Activated naive CD4-positive, alpha-beta T cell treated with anti-CD3 and anti-CD28 coated beads for 36 hours (primary cell): ENCODE results near the gene OSBPL9. TPM values are rescaled to one million over a fixed set of nuclear protein-coding genes. Genes with fewer than 3 reads are reported as not detected.

Experiments used
- CTCF ChIA-PET: fragments of 350-600 bp; sonication (Branson Sonifier 250); formaldehyde crosslinking; loops from one replicate; lab custom pipeline; 2021; ENCODE audit warnings: antibody characterized with exemption; lab: Charles Lee
- DNase-seq: peaks from one replicate; pipeline ENCODE4 v3.0.0-alpha.2; 2020
- H3K27ac Mint-ChIP-seq: one replicate; pipeline ENCODE4 v1.8.0; 2021; ENCODE audit warnings: mild to moderate bottlenecking, mixed read lengths
- H3K27me3 Mint-ChIP-seq: one replicate; pipeline ENCODE4 v1.8.0; 2021; ENCODE audit warnings: low read depth, mixed read lengths
- H3K36me3 Mint-ChIP-seq: one replicate; pipeline ENCODE4 v1.8.0; 2021; ENCODE audit warnings: low read depth, mixed read lengths
- H3K4me1 Mint-ChIP-seq: one replicate; pipeline ENCODE4 v1.8.0; 2021; ENCODE audit warnings: low read depth, mixed read lengths
- H3K4me3 Mint-ChIP-seq: one replicate; pipeline ENCODE4 v1.8.0; 2021; ENCODE audit warnings: mild to moderate bottlenecking, moderate library complexity, mixed read lengths
- H3K9me3 Mint-ChIP-seq: one replicate; pipeline ENCODE4 v1.8.0; 2021; ENCODE audit warnings: mixed read lengths
- intact Hi-C: fragments of 100-400 bp; cut with micrococcal nuclease; formaldehyde crosslinking; loops from one replicate; pipeline ENCODE4 v1.15.1; 2023
- total RNA-seq, 2 experiments: library from RNA; stranded (reverse); gene quantifications; one replicate each; pipeline ENCODE4 v1.2.3, GENCODE V29; 2021

Gene OSBPL9
- 10 to 100 TPM; 38.2 to 40.7 TPM for total RNA-seq

DNA sequence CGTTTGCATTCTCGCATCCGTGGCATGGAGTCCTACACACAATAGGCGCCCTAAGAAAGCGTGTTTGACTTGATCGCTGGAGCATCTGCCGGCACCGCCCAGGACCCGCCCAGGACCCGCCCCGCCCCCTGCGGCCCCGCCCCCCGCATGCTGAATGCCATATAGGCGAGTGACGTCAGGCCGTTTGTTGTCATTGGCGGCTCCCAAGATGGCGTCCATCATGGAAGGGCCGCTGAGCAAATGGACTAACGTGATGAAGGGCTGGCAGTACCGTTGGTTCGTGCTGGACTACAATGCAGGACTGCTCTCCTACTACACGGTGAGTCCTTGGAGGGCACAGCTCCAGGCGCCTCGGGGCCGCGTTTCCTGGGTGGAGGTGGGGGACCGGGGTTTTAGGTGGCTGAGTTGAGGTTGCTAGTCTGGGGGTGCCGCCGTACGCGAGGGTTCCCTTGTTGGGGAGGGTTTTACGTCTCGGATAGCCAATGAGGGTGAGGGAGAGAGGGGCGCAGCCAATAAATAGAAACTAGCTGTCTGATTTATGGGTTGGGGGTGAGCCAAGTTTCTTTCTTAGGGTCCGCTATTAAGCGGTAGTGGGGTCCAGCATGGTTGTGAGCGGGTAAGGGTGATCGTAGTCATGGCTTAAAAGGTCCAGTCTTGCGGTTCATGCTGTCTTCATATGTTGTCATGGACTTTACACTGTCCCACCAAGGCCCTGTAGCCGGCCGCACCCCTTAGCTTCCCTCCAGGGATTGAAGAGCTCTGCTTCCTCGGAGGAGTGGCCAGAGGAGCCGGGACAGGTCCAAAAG, at the start of gene OSBPL9:
Gene OSBPL9, plus strand, starts transcription at position 190 of the 806 bp plus-strand sequence. Its CDS starts 19 bp downstream, at position 209.
- intact Hi-C loops: loop anchor here (1.0 to 5.0 kb wide), 8 partner anchors 9 to 650 kb away; partner anchors contain the start of genes BTF3L4, NRDC, RNF11 and TXNDC12
- peaks cover 1% of the 10 kb centered on the region for H3K36me3 Mint-ChIP-seq
- peaks cover 25% of the 10 kb centered on the region for H3K4me1 Mint-ChIP-seq
- CTCF ChIA-PET: interaction anchor here (0.5 to 0.6 kb wide), 2 partner anchors 10 to 57 kb away, joined by 4 to 6 read pairs; no protein-coding TSS in a partner anchor
- H3K27me3 Mint-ChIP-seq: no peaks in the 10 kb centered on the region
- peak; percentile 94 for DNase-seq
- no peaks in the 10 kb centered on the region for H3K9me3 Mint-ChIP-seq
- H3K27ac Mint-ChIP-seq: peak within 1 kb of the TSS; percentile 89
- H3K4me3 Mint-ChIP-seq: peak within 1 kb of the TSS; percentile 98

DNA sequence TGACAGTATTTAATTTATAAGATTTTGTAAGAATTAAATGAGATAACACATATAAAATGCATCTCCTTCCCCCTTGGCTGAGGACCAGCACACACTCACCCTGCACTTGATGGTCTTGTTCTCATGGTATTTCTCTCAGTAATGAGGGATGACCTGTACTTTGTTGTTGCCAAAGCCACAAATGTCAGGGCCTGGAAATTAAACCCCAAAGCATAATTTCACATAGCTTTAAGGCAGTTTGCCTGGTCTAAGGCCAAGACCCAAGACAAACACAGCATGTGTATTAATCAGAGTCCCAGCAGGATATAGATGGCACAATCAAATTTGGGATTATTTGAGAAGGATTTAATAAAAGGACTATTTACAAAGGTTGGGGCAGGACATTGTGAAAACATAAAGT, 49.2 kb upstream of the OSBPL9 start:
- Mint-ChIP-seq H3K4me1 (peaks cover 40% of the 10 kb centered on the region), H3K27me3 (no peaks in the 10 kb centered on the region)
- CTCF ChIA-PET: no interaction called here

DNA sequence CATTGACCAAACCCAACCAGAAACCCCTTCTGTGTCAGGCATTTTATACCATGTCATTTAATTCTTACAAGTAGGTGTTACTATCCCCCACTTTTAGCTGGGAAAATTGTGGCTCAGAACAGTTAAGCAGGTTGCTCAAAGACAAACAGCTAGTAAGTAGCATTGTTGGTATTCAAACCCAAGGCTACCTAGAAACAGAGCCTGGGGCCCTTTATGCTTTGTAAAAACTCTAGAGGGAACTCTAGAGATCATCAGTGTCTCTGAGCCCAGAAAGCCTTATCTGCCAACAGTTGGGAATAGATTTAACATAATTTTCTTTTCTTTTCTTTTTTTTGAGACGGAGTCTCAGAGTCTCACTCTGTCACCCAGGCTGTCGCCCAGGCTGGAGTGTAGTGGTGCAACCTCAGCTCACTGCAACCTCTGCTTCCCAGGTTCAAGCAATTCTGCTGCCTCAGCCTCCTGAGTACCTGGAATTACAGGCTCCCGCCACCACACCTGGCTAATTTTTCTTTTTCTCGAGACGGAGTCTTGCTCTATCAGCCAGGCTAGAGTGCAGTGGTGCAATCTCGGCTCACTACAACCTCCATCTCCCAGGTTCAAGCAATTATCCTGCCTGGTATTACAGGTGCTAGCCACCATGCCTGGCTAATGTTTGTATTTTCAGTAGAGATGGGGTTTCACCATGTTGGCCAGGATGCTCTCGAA, 48.5 kb upstream of the OSBPL9 start:
- H3K27me3 Mint-ChIP-seq: no peaks in the 10 kb centered on the region
- H3K27ac Mint-ChIP-seq: peak overlapping the region; percentile 91
- no peak for DNase-seq
- intact Hi-C loops: loop anchor here (2.0 kb wide), 1 partner anchor 200 kb away; no protein-coding TSS in a partner anchor
- H3K4me3 Mint-ChIP-seq: no peak overlapping the region
- no peaks in the 10 kb centered on the region for H3K9me3 Mint-ChIP-seq
- no peaks in the 10 kb centered on the region for H3K36me3 Mint-ChIP-seq
- CTCF ChIA-PET: interaction anchor here (0.7 to 1.5 kb wide), 2 partner anchors 34 to 201 kb away, joined by 3 read pairs; no protein-coding TSS in a partner anchor
- H3K4me1 Mint-ChIP-seq: peaks cover 40% of the 10 kb centered on the region

More for the DNA sequence above, 49.2 kb upstream of the OSBPL9 start:
- Mint-ChIP-seq H3K27ac (no peak overlapping the region), H3K9me3 (no peaks in the 10 kb centered on the region), H3K36me3 (no peaks in the 10 kb centered on the region), H3K4me3 (no peak overlapping the region)
- DNase-seq: no peak
- intact Hi-C loops: loop anchor here (2.0 kb wide), 1 partner anchor 201 kb away; no protein-coding TSS in a partner anchor

GRCh38 chr1:51569284-51570062, 47.4 kb upstream of the OSBPL9 start:
- Mint-ChIP-seq H3K27me3 (no peaks in the 10 kb centered on the region), H3K36me3 (no peaks in the 10 kb centered on the region), H3K4me1 (peaks cover 31% of the 10 kb centered on the region), H3K9me3 (no peaks in the 10 kb centered on the region), H3K4me3 (peak overlapping the region; percentile 13), H3K27ac (peak overlapping the region; percentile 91)
- DNase-seq: peak; percentile 68
- intact Hi-C loops: loop anchor here (1.0 to 2.0 kb wide), 5 partner anchors 28 to 199 kb away; partner anchors contain the start of genes EPS15 and OSBPL9
- CTCF ChIA-PET: interaction anchor here (0.7 to 1.5 kb wide), 2 partner anchors 87 to 200 kb away, joined by 3 to 4 read pairs; no protein-coding TSS in a partner anchor

DNA sequence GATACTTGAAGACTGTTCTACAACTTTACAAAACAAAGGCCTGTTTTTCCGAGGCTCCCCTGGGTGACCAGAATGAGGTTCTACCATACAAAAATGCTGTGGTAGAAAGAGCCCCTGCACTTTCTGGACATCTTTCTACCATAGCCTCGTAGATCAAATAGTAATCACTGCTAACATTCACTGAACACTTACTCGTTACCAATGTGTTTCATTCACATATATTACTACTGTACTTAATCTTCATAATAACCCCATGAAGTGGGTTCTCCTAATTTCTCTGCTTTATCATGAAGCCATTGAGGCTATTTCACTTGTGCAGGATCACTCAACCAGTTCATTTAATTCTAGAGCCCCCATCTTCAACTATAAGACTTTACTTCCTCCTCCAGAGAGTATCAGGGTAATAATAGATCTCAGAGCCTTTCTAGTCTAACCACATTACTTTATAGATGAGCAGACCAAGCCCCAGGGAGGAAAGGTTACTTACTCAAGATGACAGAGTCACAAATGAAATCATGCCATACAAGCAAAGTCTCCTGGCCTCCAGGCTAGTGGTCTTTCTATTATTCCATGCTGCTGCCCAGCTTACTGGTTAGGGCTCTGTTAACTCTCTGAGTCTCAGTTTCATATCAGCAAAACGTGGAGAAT, 46.7 kb upstream of the OSBPL9 start:
- intact Hi-C loops: no loop called here
- DNase-seq: no peak
- no peaks in the 10 kb centered on the region for H3K9me3 Mint-ChIP-seq
- H3K36me3 Mint-ChIP-seq: no peaks in the 10 kb centered on the region
- CTCF ChIA-PET: interaction anchor here (0.7 to 1.5 kb wide), 2 partner anchors 86 to 199 kb away, joined by 3 to 4 read pairs; no protein-coding TSS in a partner anchor
- peak overlapping the region; percentile 91 for H3K27ac Mint-ChIP-seq
- H3K27me3 Mint-ChIP-seq: no peaks in the 10 kb centered on the region
- H3K4me1 Mint-ChIP-seq: peaks cover 36% of the 10 kb centered on the region
- no peak overlapping the region for H3K4me3 Mint-ChIP-seq

GRCh38 chr1:51572365-51572764, 44.5 kb upstream of the OSBPL9 start:
- intact Hi-C loops: no loop called here
- no peaks in the 10 kb centered on the region for H3K36me3 Mint-ChIP-seq
- peaks cover 2% of the 10 kb centered on the region for H3K9me3 Mint-ChIP-seq
- DNase-seq: no peak
- CTCF ChIA-PET: no interaction called here
- peaks cover 54% of the 10 kb centered on the region for H3K4me1 Mint-ChIP-seq
- H3K27me3 Mint-ChIP-seq: no peaks in the 10 kb centered on the region
- H3K4me3 Mint-ChIP-seq: no peak overlapping the region
- no peak overlapping the region for H3K27ac Mint-ChIP-seq

- intact Hi-C loops: no loop called here
- Mint-ChIP-seq H3K4me3 (no peak overlapping the region), H3K9me3 (peaks cover 2% of the 10 kb centered on the region), H3K27me3 (no peaks in the 10 kb centered on the region), H3K27ac (no peak overlapping the region), H3K4me1 (peaks cover 35% of the 10 kb centered on the region), H3K36me3 (no peaks in the 10 kb centered on the region)
- DNase-seq: no peak
- CTCF ChIA-PET: interaction anchor here (0.6 to 1.0 kb wide), 2 partner anchors 12 to 53 kb away, joined by 3 to 5 read pairs; no protein-coding TSS in a partner anchor
Observed at GRCh38 chr1:51574796-51575195, 42.1 kb upstream of the OSBPL9 start.

DNA sequence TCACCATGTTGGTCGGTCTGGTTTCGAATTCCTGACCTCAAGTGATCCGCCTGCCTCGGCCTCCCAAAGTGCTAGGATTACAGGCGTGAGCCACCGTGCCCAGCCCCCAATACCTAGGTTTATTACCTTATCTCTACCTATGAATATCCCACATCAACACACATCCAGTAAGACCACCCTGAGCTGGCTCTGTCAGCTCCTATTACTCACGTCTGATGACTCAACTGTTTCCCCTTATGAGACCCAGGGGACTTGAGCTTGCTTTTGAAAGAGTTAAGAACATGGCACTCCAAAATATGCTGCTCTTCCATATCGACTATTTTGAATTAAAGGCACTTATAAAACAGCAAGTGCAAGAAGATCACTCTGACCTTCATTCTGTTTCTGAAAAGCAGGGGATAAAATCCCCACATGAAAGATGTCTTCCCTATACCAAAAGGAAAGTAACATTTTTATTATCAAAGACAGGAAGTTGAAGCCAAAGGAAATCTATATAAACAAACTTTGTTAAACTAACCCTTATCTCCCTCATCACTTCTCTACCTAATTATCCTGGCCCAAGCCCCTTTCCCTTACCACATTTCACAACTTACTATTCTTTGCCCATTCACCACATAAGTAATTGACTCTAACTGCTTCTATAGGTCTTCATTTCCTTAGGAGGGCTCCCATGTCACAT, 41.3 kb upstream of the OSBPL9 start:
- no peak for DNase-seq
- CTCF ChIA-PET: no interaction called here
- intact Hi-C loops: no loop called here
- Mint-ChIP-seq H3K27ac (peak overlapping the region; percentile 0), H3K9me3 (peaks cover 2% of the 10 kb centered on the region), H3K4me1 (peaks cover 28% of the 10 kb centered on the region), H3K27me3 (no peaks in the 10 kb centered on the region), H3K36me3 (no peaks in the 10 kb centered on the region), H3K4me3 (no peak overlapping the region)

DNA sequence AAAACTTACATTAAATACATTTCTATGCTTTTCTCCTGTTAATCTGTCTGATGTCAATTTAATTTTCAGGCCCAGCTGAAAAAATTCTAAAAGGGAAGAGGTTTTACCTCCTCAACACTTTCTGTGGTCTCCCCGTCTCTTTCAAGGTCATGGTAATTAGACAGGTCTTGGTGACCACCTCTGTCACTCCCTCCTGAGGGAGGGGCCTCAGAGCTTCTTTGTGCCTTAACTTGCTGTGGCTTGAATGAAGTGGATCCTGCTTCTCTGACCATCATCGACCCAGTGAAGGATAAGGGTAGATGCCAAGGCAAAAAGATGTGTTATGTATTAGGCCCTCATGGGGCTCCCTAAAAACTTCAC, 40.8 kb upstream of the OSBPL9 start:
- DNase-seq: no peak
- H3K27me3 Mint-ChIP-seq: no peaks in the 10 kb centered on the region
- H3K4me3 Mint-ChIP-seq: no peak overlapping the region
- H3K36me3 Mint-ChIP-seq: no peaks in the 10 kb centered on the region
- intact Hi-C loops: no loop called here
- CTCF ChIA-PET: no interaction called here
- H3K4me1 Mint-ChIP-seq: peaks cover 23% of the 10 kb centered on the region
- H3K27ac Mint-ChIP-seq: no peak overlapping the region
- H3K9me3 Mint-ChIP-seq: peaks cover 2% of the 10 kb centered on the region

- CTCF ChIA-PET: no interaction called here
- Mint-ChIP-seq H3K27ac (no peak overlapping the region), H3K4me1 (peaks cover 23% of the 10 kb centered on the region), H3K27me3 (no peaks in the 10 kb centered on the region), H3K9me3 (peaks cover 2% of the 10 kb centered on the region), H3K36me3 (no peaks in the 10 kb centered on the region), H3K4me3 (no peak overlapping the region)
- no peak for DNase-seq
- intact Hi-C loops: no loop called here
Observed at GRCh38 chr1:51576923-51577322, 40.0 kb upstream of the OSBPL9 start.
